GM19467 (cell line): ENCODE data around the gene ZBTB37.
A peak's percentile ranks its signal among the peaks of the same experiment; 100 is the strongest.
"Not testable (repeated sequence)": the region's sequence is repeated elsewhere in the genome, so short reads cannot be mapped to it uniquely, and the experiment has no call there.

ENCODE experiments used
- ATAC-seq: cut with Tn5 transposase; IDR thresholded peaks from one replicate; pipeline ENCODE4 v1.9.1; 2021; ENCODE audit warnings: mild to moderate bottlenecking, moderate library complexity; ENCODE audit not compliant: unreplicated experiment

Gene ZBTB37

GRCh38 chr1:173868266-173869020 is at the start of gene ZBTB37:
TSS of gene ZBTB37 (plus strand) at chr1:173868380. CDS start at chr1:173870226, 1,846 bp downstream.
- ATAC-seq, result peak; percentile 50

GRCh38 chr1:173818459-173818858 is 49.7 kb upstream of the ZBTB37 start:
- ATAC-seq, result no peak

GRCh38 chr1:173821680-173822079 is 46.5 kb upstream of the ZBTB37 start:
- ATAC-seq, result no peak

GRCh38 chr1:173823781-173824314 is 44.3 kb upstream of the ZBTB37 start:
- peak; percentile 48 for ATAC-seq

GRCh38 chr1:173824315-173825081 is 43.7 kb upstream of the ZBTB37 start, which contains the start of the genes CENPL and DARS2:
TSS of gene CENPL (minus strand) at chr1:173824883. CDS start at chr1:173811299, 13,584 bp downstream.
TSS of gene DARS2 (plus strand) at chr1:173824673. CDS start at chr1:173825230, 557 bp downstream.
- peak; percentile 77 for ATAC-seq

GRCh38 chr1:173827611-173828010 is 40.6 kb upstream of the ZBTB37 start:
- ATAC-seq, result no peak

- no peak for ATAC-seq
These were observed 35.4 kb upstream of the ZBTB37 start for GRCh38 chr1:173832748-173833147.

GRCh38 chr1:173852105-173852504 is 16.1 kb upstream of the ZBTB37 start:
- ATAC-seq, result no peak

- ATAC-seq, result no peak
These were observed 15.1 kb upstream of the ZBTB37 start for GRCh38 chr1:173853074-173853473.

- no peak for ATAC-seq
These were observed 12.2 kb upstream of the ZBTB37 start for GRCh38 chr1:173856014-173856413.

- no peak for ATAC-seq
These were observed 11.3 kb upstream of the ZBTB37 start for GRCh38 chr1:173856903-173857302.

GRCh38 chr1:173857363-173857917 is 10.7 kb upstream of the ZBTB37 start:
- no peak for ATAC-seq

- not testable (repeated sequence) for ATAC-seq
These were observed 8.6 kb upstream of the ZBTB37 start for GRCh38 chr1:173859547-173859946.

GRCh38 chr1:173860065-173860464 is 8.1 kb upstream of the ZBTB37 start:
- ATAC-seq, result no peak

GRCh38 chr1:173861731-173862145 is 6.4 kb upstream of the ZBTB37 start:
- ATAC-seq, result no peak

- ATAC-seq, result not testable (repeated sequence)
These were observed 5.9 kb upstream of the ZBTB37 start for GRCh38 chr1:173862146-173862768.

GRCh38 chr1:173862769-173863223 is 5.4 kb upstream of the ZBTB37 start:
- no peak for ATAC-seq

- no peak for ATAC-seq
These were observed 4.7 kb upstream of the ZBTB37 start for GRCh38 chr1:173863224-173864161.

- ATAC-seq, result no peak
These were observed 3.9 kb upstream of the ZBTB37 start for GRCh38 chr1:173864179-173864867.
